ENCODE measurements around the gene GULP1. TPM values are rescaled to one million over a fixed set of nuclear protein-coding genes. Genes with fewer than 3 reads are reported as not detected.
"Not testable (repeated sequence)": the region's sequence is repeated elsewhere in the genome, so short reads cannot be mapped to it uniquely, and the experiment has no call there.

Gene GULP1
- polyA plus RNA-seq, 1 donor = 33.3 TPM

DNA sequence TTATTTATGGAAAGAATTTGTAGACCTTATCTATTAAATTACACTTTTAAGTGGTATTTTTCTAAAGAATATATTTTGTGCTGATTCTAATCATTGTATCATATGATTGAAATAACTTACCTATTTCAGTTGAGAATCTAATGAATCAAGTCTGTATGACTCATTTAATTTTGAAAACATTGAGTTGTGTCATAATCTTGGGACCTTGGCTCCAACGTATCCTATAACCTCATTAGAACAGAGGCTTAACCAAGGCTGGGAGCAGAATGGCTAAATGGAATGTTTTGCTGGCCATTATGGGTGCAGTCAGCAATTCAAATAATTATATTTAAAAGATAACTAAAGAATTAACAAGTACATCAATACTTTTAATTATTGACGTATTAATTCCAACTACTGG, 19.6 kb upstream of the GULP1 start:
- Histone ChIP-seq H3K4me3 (ENCODE audit: low read length) (no peak overlapping the region), H3K27ac (ENCODE audit: low read length) (no peak overlapping the region), H3K36me3 (ENCODE audit: control insufficient read depth, insufficient read depth, low read length) (no peaks in the 10 kb centered on the region), H3K4me1 (ENCODE audit: control insufficient read depth, insufficient read depth, low read length) (no peaks in the 10 kb centered on the region), H3K9me3 (ENCODE audit: control insufficient read depth, low read depth, low read length) (no peaks in the 10 kb centered on the region), H3K27me3 (ENCODE audit: control insufficient read depth, insufficient read depth, low read length) (no peaks in the 10 kb centered on the region)
- DNase-seq = no peak
- WGBS (ENCODE audit: insufficient coverage, low lambda C conversion rate) = no CpG with 5 or more reads among the region's 2 CpGs

GRCh38 chr2:188274274-188274673, 17.4 kb upstream of the GULP1 start:
- H3K36me3 ChIP-seq (ENCODE audit: control insufficient read depth, insufficient read depth, low read length) = no peaks in the 10 kb centered on the region
- no peaks in the 10 kb centered on the region for H3K4me1 ChIP-seq (ENCODE audit: control insufficient read depth, insufficient read depth, low read length)
- 67% methylated on average over 1 of the region's 2 CpGs for WGBS (ENCODE audit: insufficient coverage, low lambda C conversion rate)
- H3K4me3 ChIP-seq (ENCODE audit: low read length) = no peak overlapping the region
- H3K27ac ChIP-seq (ENCODE audit: low read length) = no peak overlapping the region
- peaks cover 6% of the 10 kb centered on the region for H3K27me3 ChIP-seq (ENCODE audit: control insufficient read depth, insufficient read depth, low read length)
- H3K9me3 ChIP-seq (ENCODE audit: control insufficient read depth, low read depth, low read length) = no peaks in the 10 kb centered on the region
- no peak for DNase-seq

DNA sequence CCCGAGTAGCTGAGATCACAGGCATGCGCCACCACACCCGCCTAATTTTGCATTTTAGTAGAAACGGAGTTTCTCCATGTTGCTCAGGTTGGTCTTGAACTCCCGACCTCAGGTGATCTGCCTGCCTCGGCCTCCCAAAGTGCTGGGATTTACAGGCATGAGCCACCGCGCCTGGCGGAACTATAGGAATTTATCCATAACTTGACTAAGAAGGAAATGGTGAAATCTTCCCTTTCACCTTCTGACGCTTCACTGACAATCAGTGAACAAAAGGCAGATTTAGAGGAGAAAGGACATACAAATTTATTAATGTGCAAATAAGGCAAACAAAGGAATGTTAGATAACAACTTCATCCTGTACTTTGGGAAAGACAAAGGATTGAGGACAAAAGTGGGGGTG, 15.4 kb upstream of the GULP1 start:
- no CpG with 5 or more reads among the region's 10 CpGs for WGBS (ENCODE audit: insufficient coverage, low lambda C conversion rate)
- no peak overlapping the region for H3K4me3 ChIP-seq (ENCODE audit: low read length)

DNA sequence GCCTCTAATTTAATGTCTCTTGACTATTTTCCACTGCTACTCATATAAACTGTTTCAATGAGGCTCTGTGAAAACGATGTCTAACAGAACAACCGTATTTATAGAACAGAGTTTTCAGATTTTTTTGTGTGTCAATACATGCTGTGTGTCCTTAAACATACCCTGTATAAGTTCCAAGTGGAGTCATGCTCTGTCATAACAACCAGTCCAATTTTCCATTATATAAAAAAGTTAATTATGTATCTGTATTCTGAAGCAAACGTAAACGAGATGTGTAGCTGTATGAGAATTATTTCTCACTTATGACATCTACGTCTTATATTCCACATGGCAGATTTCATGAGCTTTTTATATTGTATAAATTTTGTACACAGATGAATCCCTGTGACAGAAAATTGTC, 13.9 kb upstream of the GULP1 start:
- Histone ChIP-seq H3K27ac (ENCODE audit: low read length) (no peak overlapping the region), H3K36me3 (ENCODE audit: control insufficient read depth, insufficient read depth, low read length) (no peaks in the 10 kb centered on the region), H3K4me1 (ENCODE audit: control insufficient read depth, insufficient read depth, low read length) (no peaks in the 10 kb centered on the region), H3K4me3 (ENCODE audit: low read length) (no peak overlapping the region), H3K9me3 (ENCODE audit: control insufficient read depth, low read depth, low read length) (no peaks in the 10 kb centered on the region), H3K27me3 (ENCODE audit: control insufficient read depth, insufficient read depth, low read length) (peaks cover 6% of the 10 kb centered on the region)
- DNase-seq = no peak
- WGBS (ENCODE audit: insufficient coverage, low lambda C conversion rate) = 100% methylated on average over 1 of the region's 5 CpGs

More for the DNA sequence above, 15.4 kb upstream of the GULP1 start:
- H3K4me1 ChIP-seq (ENCODE audit: control insufficient read depth, insufficient read depth, low read length) = no peaks in the 10 kb centered on the region
- no peaks in the 10 kb centered on the region for H3K36me3 ChIP-seq (ENCODE audit: control insufficient read depth, insufficient read depth, low read length)
- H3K9me3 ChIP-seq (ENCODE audit: control insufficient read depth, low read depth, low read length) = no peaks in the 10 kb centered on the region
- peaks cover 6% of the 10 kb centered on the region for H3K27me3 ChIP-seq (ENCODE audit: control insufficient read depth, insufficient read depth, low read length)
- no peak overlapping the region for H3K27ac ChIP-seq (ENCODE audit: low read length)
- DNase-seq = no peak

- Histone ChIP-seq H3K4me1 (ENCODE audit: control insufficient read depth, insufficient read depth, low read length) (no peaks in the 10 kb centered on the region), H3K9me3 (ENCODE audit: control insufficient read depth, low read depth, low read length) (no peaks in the 10 kb centered on the region), H3K27ac (ENCODE audit: low read length) (no peak overlapping the region), H3K27me3 (ENCODE audit: control insufficient read depth, insufficient read depth, low read length) (peaks cover 6% of the 10 kb centered on the region), H3K4me3 (ENCODE audit: low read length) (no peak overlapping the region), H3K36me3 (ENCODE audit: control insufficient read depth, insufficient read depth, low read length) (no peaks in the 10 kb centered on the region)
- DNase-seq = no peak
- WGBS (ENCODE audit: insufficient coverage, low lambda C conversion rate) = 100% methylated on average over 2 of the region's 11 CpGs
These were observed 13.1 kb upstream of the GULP1 start for GRCh38 chr2:188278388-188279092.

GRCh38 chr2:188279093-188279445, 12.6 kb upstream of the GULP1 start:
- Histone ChIP-seq H3K27ac (ENCODE audit: low read length) (no peak overlapping the region), H3K27me3 (ENCODE audit: control insufficient read depth, insufficient read depth, low read length) (peaks cover 6% of the 10 kb centered on the region), H3K9me3 (ENCODE audit: control insufficient read depth, low read depth, low read length) (no peaks in the 10 kb centered on the region), H3K4me1 (ENCODE audit: control insufficient read depth, insufficient read depth, low read length) (no peaks in the 10 kb centered on the region), H3K36me3 (ENCODE audit: control insufficient read depth, insufficient read depth, low read length) (no peaks in the 10 kb centered on the region), H3K4me3 (ENCODE audit: low read length) (no peak overlapping the region)
- no peak for DNase-seq
- WGBS (ENCODE audit: insufficient coverage, low lambda C conversion rate) = 44% methylated on average over 2 of the region's 2 CpGs

GRCh38 chr2:188280811-188281222, 10.9 kb upstream of the GULP1 start:
- peak in 1 of 2 donors; percentile 26 for DNase-seq
- no peaks in the 10 kb centered on the region for H3K4me1 ChIP-seq (ENCODE audit: control insufficient read depth, insufficient read depth, low read length)
- H3K4me3 ChIP-seq (ENCODE audit: low read length) = no peak overlapping the region
- H3K36me3 ChIP-seq (ENCODE audit: control insufficient read depth, insufficient read depth, low read length) = no peaks in the 10 kb centered on the region
- no peak overlapping the region for H3K27ac ChIP-seq (ENCODE audit: low read length)
- H3K9me3 ChIP-seq (ENCODE audit: control insufficient read depth, low read depth, low read length) = no peaks in the 10 kb centered on the region
- WGBS (ENCODE audit: insufficient coverage, low lambda C conversion rate) = no CpG with 5 or more reads among the region's 2 CpGs
- peaks cover 6% of the 10 kb centered on the region for H3K27me3 ChIP-seq (ENCODE audit: control insufficient read depth, insufficient read depth, low read length)

DNA sequence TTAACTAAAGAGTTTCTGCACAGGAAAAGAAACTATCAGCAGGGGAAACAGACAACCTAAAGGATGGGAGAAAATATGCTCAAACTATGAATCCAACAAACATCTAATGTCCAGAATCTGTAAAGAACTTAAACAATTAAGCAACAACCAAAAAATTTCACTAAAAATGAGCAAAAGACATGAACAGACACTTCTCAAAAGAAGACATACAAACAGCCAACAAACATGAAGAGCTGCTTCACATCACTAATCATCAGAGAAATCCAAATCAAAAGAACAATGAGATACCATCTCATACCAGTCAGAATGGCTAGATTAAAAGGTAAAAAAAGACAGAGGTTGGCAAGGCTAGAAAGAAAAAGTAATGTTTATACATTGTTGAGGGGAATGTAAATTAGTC, 8.8 kb upstream of the GULP1 start:
- H3K9me3 ChIP-seq (ENCODE audit: control insufficient read depth, low read depth, low read length) = no peaks in the 10 kb centered on the region
- H3K27me3 ChIP-seq (ENCODE audit: control insufficient read depth, insufficient read depth, low read length) = peaks cover 6% of the 10 kb centered on the region
- no peak overlapping the region for H3K4me3 ChIP-seq (ENCODE audit: low read length)
- H3K4me1 ChIP-seq (ENCODE audit: control insufficient read depth, insufficient read depth, low read length) = no peaks in the 10 kb centered on the region
- no peak overlapping the region for H3K27ac ChIP-seq (ENCODE audit: low read length)
- DNase-seq = no peak
- no peaks in the 10 kb centered on the region for H3K36me3 ChIP-seq (ENCODE audit: control insufficient read depth, insufficient read depth, low read length)

GRCh38 chr2:188284251-188284650, 7.4 kb upstream of the GULP1 start:
- not testable (repeated sequence) for H3K4me1 ChIP-seq (ENCODE audit: control insufficient read depth, insufficient read depth, low read length); H3K9me3 ChIP-seq (ENCODE audit: control insufficient read depth, low read depth, low read length); H3K4me3 ChIP-seq (ENCODE audit: low read length); H3K36me3 ChIP-seq (ENCODE audit: control insufficient read depth, insufficient read depth, low read length); H3K27ac ChIP-seq (ENCODE audit: low read length); H3K27me3 ChIP-seq (ENCODE audit: control insufficient read depth, insufficient read depth, low read length); DNase-seq
- 100% methylated on average over 2 of the region's 3 CpGs for WGBS (ENCODE audit: insufficient coverage, low lambda C conversion rate)

DNA sequence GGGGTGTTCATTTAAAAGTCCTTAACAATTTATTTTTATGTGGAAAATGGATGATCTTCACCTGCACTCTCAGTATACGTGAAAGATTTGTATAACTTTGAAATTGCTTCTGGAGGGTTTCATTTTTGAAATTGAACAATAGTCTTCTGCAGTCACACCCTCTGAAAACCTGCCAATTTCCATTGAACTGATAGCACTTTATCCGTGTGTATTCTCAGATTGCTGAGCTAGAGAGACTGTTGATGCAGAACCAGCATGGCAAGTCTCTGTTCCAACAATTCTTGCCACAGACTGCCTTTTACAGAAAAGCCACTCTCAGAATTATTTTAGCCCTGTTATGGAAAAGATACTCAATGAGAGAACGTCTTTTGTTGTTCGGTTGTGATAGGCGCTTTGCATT, 6.6 kb upstream of the GULP1 start:
- Histone ChIP-seq H3K9me3 (ENCODE audit: control insufficient read depth, low read depth, low read length) (no peaks in the 10 kb centered on the region), H3K27me3 (ENCODE audit: control insufficient read depth, insufficient read depth, low read length) (no peaks in the 10 kb centered on the region), H3K36me3 (ENCODE audit: control insufficient read depth, insufficient read depth, low read length) (no peaks in the 10 kb centered on the region), H3K4me3 (ENCODE audit: low read length) (no peak overlapping the region), H3K27ac (ENCODE audit: low read length) (no peak overlapping the region), H3K4me1 (ENCODE audit: control insufficient read depth, insufficient read depth, low read length) (no peaks in the 10 kb centered on the region)
- WGBS (ENCODE audit: insufficient coverage, low lambda C conversion rate) = 94% methylated on average over 3 of the region's 5 CpGs
- no peak for DNase-seq

- Histone ChIP-seq H3K9me3 (ENCODE audit: control insufficient read depth, low read depth, low read length) (no peaks in the 10 kb centered on the region), H3K36me3 (ENCODE audit: control insufficient read depth, insufficient read depth, low read length) (no peaks in the 10 kb centered on the region), H3K4me1 (ENCODE audit: control insufficient read depth, insufficient read depth, low read length) (peaks cover 3% of the 10 kb centered on the region), H3K27me3 (ENCODE audit: control insufficient read depth, insufficient read depth, low read length) (no peaks in the 10 kb centered on the region), H3K4me3 (ENCODE audit: low read length) (no peak overlapping the region), H3K27ac (ENCODE audit: low read length) (no peak overlapping the region)
- DNase-seq = no peak
- 100% methylated on average over 1 of the region's 2 CpGs for WGBS (ENCODE audit: insufficient coverage, low lambda C conversion rate)
These were observed 5.9 kb upstream of the GULP1 start for GRCh38 chr2:188285774-188286173.
